ENCODE data around the gene LRP2. TPM values are rescaled to one million over a fixed set of nuclear protein-coding genes. Genes with fewer than 3 reads are reported as not detected.

The LRP2 gene
- total RNA-seq, 1 donor from 2014 or later = 1.00 TPM

GRCh38 chr2:169203952-169204351, 158.4 kb downstream of the LRP2 start:
- no peak overlapping the region for H3K27ac Mint-ChIP-seq (ENCODE audit: unreplicated experiment)
- H3K4me3 Mint-ChIP-seq (ENCODE audit: unreplicated experiment) = no peak overlapping the region
- Histone ChIP-seq H3K36me3 (ENCODE audit: insufficient read depth, low read length) (no peaks in the 10 kb centered on the region), H3K4me3 (ENCODE audit: insufficient read depth, low read depth, low read length) (no peak overlapping the region), H3K27me3 (ENCODE audit: insufficient read depth, low read length) (no peaks in the 10 kb centered on the region), H3K4me1 (ENCODE audit: insufficient read depth, low read length) (no peaks in the 10 kb centered on the region), H2AFZ (ENCODE audit: low read depth, low read length) (no peak overlapping the region), H3K27ac (ENCODE audit: low read depth, low read length) (no peak overlapping the region), H3K9ac (ENCODE audit: low read length) (no peak overlapping the region), H3K9me3 (ENCODE audit: insufficient read depth, low read depth, low read length) (no peaks in the 10 kb centered on the region), H3K79me2 (ENCODE audit: insufficient read depth, low read length) (no peaks in the 10 kb centered on the region), H4K20me1 (ENCODE audit: insufficient read depth, low read length) (no peaks in the 10 kb centered on the region), H3K4me2 (ENCODE audit: low read length) (no peak overlapping the region)
- H3K27me3 Mint-ChIP-seq (ENCODE audit: low read depth, unreplicated experiment) = no peaks in the 10 kb centered on the region
- TF ChIP-seq EZH2 (IDR thresholded peaks at IDR 0.05; ENCODE audit: insufficient read depth, low read length) (no peak), CTCF (IDR thresholded peaks at IDR 0.05; ENCODE audit: insufficient read depth, low read depth, low read length) (no peak)
- no peaks in the 10 kb centered on the region for H3K9me3 Mint-ChIP-seq (ENCODE audit: unreplicated experiment)
- FAIRE-seq = no peak
- no peaks in the 10 kb centered on the region for H3K4me1 Mint-ChIP-seq (ENCODE audit: low read depth, unreplicated experiment)
- DNase-seq (ENCODE audit: low read depth) = no peak
- no peaks in the 10 kb centered on the region for H3K36me3 Mint-ChIP-seq (ENCODE audit: low read depth, unreplicated experiment)

- Mint-ChIP-seq H3K4me3 (ENCODE audit: unreplicated experiment) (no peak overlapping the region), H3K9me3 (ENCODE audit: unreplicated experiment) (no peaks in the 10 kb centered on the region), H3K4me1 (ENCODE audit: low read depth, unreplicated experiment) (no peaks in the 10 kb centered on the region), H3K36me3 (ENCODE audit: low read depth, unreplicated experiment) (no peaks in the 10 kb centered on the region), H3K27me3 (ENCODE audit: low read depth, unreplicated experiment) (no peaks in the 10 kb centered on the region), H3K27ac (ENCODE audit: unreplicated experiment) (no peak overlapping the region)
- Histone ChIP-seq H3K79me2 (ENCODE audit: insufficient read depth, low read length) (no peaks in the 10 kb centered on the region), H3K36me3 (ENCODE audit: insufficient read depth, low read length) (no peaks in the 10 kb centered on the region), H3K9me3 (ENCODE audit: insufficient read depth, low read depth, low read length) (no peaks in the 10 kb centered on the region), H3K27me3 (ENCODE audit: insufficient read depth, low read length) (no peaks in the 10 kb centered on the region), H3K4me2 (ENCODE audit: low read length) (no peak overlapping the region), H3K4me1 (ENCODE audit: insufficient read depth, low read length) (no peaks in the 10 kb centered on the region), H2AFZ (ENCODE audit: low read depth, low read length) (no peak overlapping the region), H3K27ac (ENCODE audit: low read depth, low read length) (no peak overlapping the region), H4K20me1 (ENCODE audit: insufficient read depth, low read length) (no peaks in the 10 kb centered on the region), H3K4me3 (ENCODE audit: insufficient read depth, low read depth, low read length) (no peak overlapping the region), H3K9ac (ENCODE audit: low read length) (no peak overlapping the region)
- no peak for TF ChIP-seq EZH2 (IDR thresholded peaks at IDR 0.05; ENCODE audit: insufficient read depth, low read length)
- no peak for TF ChIP-seq CTCF (IDR thresholded peaks at IDR 0.05; ENCODE audit: insufficient read depth, low read depth, low read length)
- DNase-seq (ENCODE audit: low read depth) (no peak), FAIRE-seq (no peak)
Measured at GRCh38 chr2:169200756-169201155, 161.6 kb downstream of the LRP2 start.

- H3K4me3 Mint-ChIP-seq (ENCODE audit: unreplicated experiment) = no peak overlapping the region
- no peak for FAIRE-seq
- H3K9me3 Mint-ChIP-seq (ENCODE audit: unreplicated experiment) = no peaks in the 10 kb centered on the region
- no peaks in the 10 kb centered on the region for H3K36me3 Mint-ChIP-seq (ENCODE audit: low read depth, unreplicated experiment)
- H3K9me3 ChIP-seq (ENCODE audit: insufficient read depth, low read depth, low read length) = no peaks in the 10 kb centered on the region
- H3K4me1 Mint-ChIP-seq (ENCODE audit: low read depth, unreplicated experiment) = no peaks in the 10 kb centered on the region
- no peaks in the 10 kb centered on the region for H3K79me2 ChIP-seq (ENCODE audit: insufficient read depth, low read length)
- H3K27me3 Mint-ChIP-seq (ENCODE audit: low read depth, unreplicated experiment) = no peaks in the 10 kb centered on the region
- H3K4me3 ChIP-seq (ENCODE audit: insufficient read depth, low read depth, low read length) = no peak overlapping the region
- H3K9ac ChIP-seq (ENCODE audit: low read length) = no peak overlapping the region
- no peaks in the 10 kb centered on the region for H4K20me1 ChIP-seq (ENCODE audit: insufficient read depth, low read length)
- no peak overlapping the region for H2AFZ ChIP-seq (ENCODE audit: low read depth, low read length)
- no peak overlapping the region for H3K27ac ChIP-seq (ENCODE audit: low read depth, low read length)
- no peaks in the 10 kb centered on the region for H3K36me3 ChIP-seq (ENCODE audit: insufficient read depth, low read length)
- TF ChIP-seq CTCF (IDR thresholded peaks at IDR 0.05; ENCODE audit: insufficient read depth, low read depth, low read length) = no peak
- TF ChIP-seq EZH2 (IDR thresholded peaks at IDR 0.05; ENCODE audit: insufficient read depth, low read length) = no peak
- H3K27ac Mint-ChIP-seq (ENCODE audit: unreplicated experiment) = no peak overlapping the region
- no peak overlapping the region for H3K4me2 ChIP-seq (ENCODE audit: low read length)
- peaks cover 2% of the 10 kb centered on the region for H3K27me3 ChIP-seq (ENCODE audit: insufficient read depth, low read length)
- no peaks in the 10 kb centered on the region for H3K4me1 ChIP-seq (ENCODE audit: insufficient read depth, low read length)
- DNase-seq (ENCODE audit: low read depth) = no peak
Measured at GRCh38 chr2:169193618-169194017, 168.7 kb downstream of the LRP2 start.

Data from astrocyte (in vitro differentiated cells and primary cell).